K562 (cell line): ENCODE results near the gene RFC2. TPM values are rescaled to one million over a fixed set of nuclear protein-coding genes. Genes with fewer than 3 reads are reported as not detected.

Source experiments
- E2F3 ChIP-seq: fragments of 250-450 bp; sonication (Bioruptor Pico); IDR thresholded peaks from 2 replicates; pipeline ENCODE4 v1.4.0; 2020; ENCODE audit warnings: mild to moderate bottlenecking
- PHB ChIP-seq: fragments of 250-450 bp; sonication (Bioruptor Pico); IDR thresholded peaks from 2 replicates; pipeline ENCODE4 v1.5.0; 2021
- RFX5 ChIP-seq: IDR thresholded peaks from 2 replicates; pipeline ENCODE4 v1.6.1; 2011; ENCODE audit warnings: low read depth, mild to moderate bottlenecking, improper control_type of control experiment, low read length
- SNIP1 ChIP-seq: fragments of 450-650 bp; IDR thresholded peaks from 2 replicates; pipeline ENCODE4 v1.7.1; 2017; ENCODE audit warnings: low read depth, mild to moderate bottlenecking
- SP2 ChIP-seq: IDR thresholded peaks from 2 replicates; pipeline ENCODE4 v1.6.1; 2011; ENCODE audit warnings: mild to moderate bottlenecking, low read depth, low read length, moderate library complexity; ENCODE audit not compliant: poor library complexity, severe bottlenecking; ENCODE audit errors: extremely low read depth
- YY1 ChIP-seq, 3 experiments: IDR thresholded peaks; 2 replicates each; pipeline ENCODE4 v1.6.1; 2011; ENCODE audit warnings: low read length in 2 of 3, mild to moderate bottlenecking in 2 of 3, moderate library complexity in 2 of 3, borderline replicate concordance in 1 of 3, control low read depth in 1 of 3, low read depth in 1 of 3; ENCODE audit not compliant: insufficient read depth in 3 of 3, insufficient replicate concordance in 2 of 3, control insufficient read depth in 1 of 3, insufficient read length in 1 of 3; ENCODE audit errors: extremely low read depth in 1 of 3
- ZNF217 ChIP-seq: sonication (generic); formaldehyde crosslinking; IDR thresholded peaks from 2 replicates; pipeline ENCODE4 v1.8.0; 2022; ENCODE audit warnings: mild to moderate bottlenecking, missing genetic modification reagents
- ZNF24 ChIP-seq: fragments of 450-650 bp; IDR thresholded peaks from 2 replicates; pipeline ENCODE4 v1.6.1; 2016
- ZNF589 ChIP-seq: fragments of 200-800 bp; sonication (Bioruptor generic); IDR thresholded peaks from 2 replicates; pipeline ENCODE4 v1.6.1; 2016; ENCODE audit warnings: low read depth, missing genetic modification characterization, missing compliant biosample characterization
- polyA plus RNA-seq, 8 experiments: library from polyadenylated mRNA; depleted of rRNA in 4 of 8; stranded (reverse) in 5 of 8; unstranded in 3 of 8; fragments of >200 nt; fragmentation: Nextera tagmentation in 2 of 8; fragmentation: Illumina TruSeq in 1 of 8; extraction: Ambion mirVana in 2 of 8; extraction: Trizol in 1 of 8; gene quantifications; 2 replicates each; pipeline versions ENCODE4 v1.2.1 to v1.2.3, GENCODE V29; 2011 to 2014; ENCODE audit warnings: inconsistent platforms in 1 of 8, missing spikeins in 1 of 8
- total RNA-seq, 7 experiments: library from RNA; depleted of rRNA in 6 of 7; stranded (reverse); fragments of >200 nt in 6 of 7; fragmentation: Illumina TruSeq in 2 of 7; extraction: Trizol in 2 of 7; gene quantifications; 2 replicates each; pipeline versions ENCODE4 v1.2.1 to v1.2.3, GENCODE V29; 2011 to 2021; ENCODE audit warnings: low replicate concordance in 1 of 7
- TF ChIP-seq, protein P1 (sequence below): fragments of 250-450 bp; sonication (Bioruptor Pico); IDR thresholded peaks from 2 replicates; pipeline ENCODE4 v1.6.1; 2021; ENCODE audit warnings: mild to moderate bottlenecking
- TF ChIP-seq, protein P2 (sequence below): IDR thresholded peaks from 2 replicates; pipeline ENCODE4 v1.6.1; 2012; ENCODE audit warnings: low read depth, low read length, improper control_type of control experiment, borderline replicate concordance
- TF ChIP-seq, protein P3 (sequence below): sonication (generic); formaldehyde crosslinking; IDR thresholded peaks from 2 replicates; pipeline ENCODE4 v1.8.1; 2023; ENCODE audit warnings: mild to moderate bottlenecking, missing genetic modification reagents, moderate library complexity
- TF ChIP-seq, protein P4 (sequence below): fragments of 450-650 bp; IDR thresholded peaks from 2 replicates; pipeline ENCODE4 v1.6.1; 2017; ENCODE audit warnings: antibody characterized with exemption

Gene RFC2
- total and polyA plus RNA-seq, 9 of the 15 experiments (the other 6 are each of a cell fraction or from before 2014, with no cell fraction given) = 32.5 to 161 (median 102) TPM

DNA sequence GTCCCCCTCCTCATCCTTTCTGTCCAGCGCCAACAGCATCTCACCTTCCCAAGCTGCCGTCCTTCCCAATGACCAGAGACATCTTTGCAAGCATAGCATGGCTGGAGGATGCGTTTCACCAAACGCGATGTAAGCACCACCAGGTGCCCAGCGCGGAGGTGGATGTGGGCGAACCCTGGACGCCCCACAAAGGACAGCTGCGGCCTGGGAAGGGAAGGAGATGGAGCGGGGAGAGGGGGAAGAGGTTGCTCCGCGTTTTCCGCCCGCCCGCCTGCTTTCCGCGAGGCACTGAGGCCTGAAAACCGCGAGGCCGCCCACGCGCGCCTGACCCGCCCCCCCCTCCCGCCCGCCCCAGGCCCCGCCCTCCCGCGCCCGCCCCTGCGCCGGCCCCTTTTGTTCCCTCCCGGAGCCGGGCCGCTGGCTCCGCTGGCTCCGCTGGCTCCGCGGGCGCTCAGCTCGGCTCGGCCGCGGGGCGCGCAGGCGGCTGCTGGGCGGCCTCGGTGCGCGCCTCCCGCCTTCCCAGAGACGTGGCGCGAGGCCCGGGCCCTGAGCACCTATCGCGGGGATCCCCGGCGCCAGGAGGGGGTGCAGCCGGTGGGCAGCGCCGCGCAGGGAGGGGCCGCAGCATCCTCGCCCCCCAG, 34.9 kb upstream of the RFC2 start, which contains the start of gene CLIP2 (continued):
- TF ChIP-seq YY1 (IDR thresholded peaks at IDR 0.05; ENCODE audit: borderline replicate concordance in 1 of 3, control insufficient read depth in 1 of 3, extremely low read depth in 1 of 3, insufficient read depth in 3 of 3, insufficient read length in 1 of 3, insufficient replicate concordance in 2 of 3, low read depth in 1 of 3, low read length in 2 of 3) = peak in 2 of 3 experiments; percentile 23 to 35
- TF ChIP-seq E2F3 (CRISPR knock-in tag) = peak; percentile 43; the same call in 1 of the 2 replicates
- no peak for TF ChIP-seq ZNF589
- TF ChIP-seq, protein P1, sequence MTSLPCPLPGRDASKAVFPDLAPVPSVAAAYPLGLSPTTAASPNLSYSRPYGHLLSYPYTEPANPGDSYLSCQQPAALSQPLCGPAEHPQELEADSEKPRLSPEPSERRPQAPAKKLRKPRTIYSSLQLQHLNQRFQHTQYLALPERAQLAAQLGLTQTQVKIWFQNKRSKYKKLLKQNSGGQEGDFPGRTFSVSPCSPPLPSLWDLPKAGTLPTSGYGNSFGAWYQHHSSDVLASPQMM (CRISPR knock-in tag) = no peak
- TF ChIP-seq, protein P2, sequence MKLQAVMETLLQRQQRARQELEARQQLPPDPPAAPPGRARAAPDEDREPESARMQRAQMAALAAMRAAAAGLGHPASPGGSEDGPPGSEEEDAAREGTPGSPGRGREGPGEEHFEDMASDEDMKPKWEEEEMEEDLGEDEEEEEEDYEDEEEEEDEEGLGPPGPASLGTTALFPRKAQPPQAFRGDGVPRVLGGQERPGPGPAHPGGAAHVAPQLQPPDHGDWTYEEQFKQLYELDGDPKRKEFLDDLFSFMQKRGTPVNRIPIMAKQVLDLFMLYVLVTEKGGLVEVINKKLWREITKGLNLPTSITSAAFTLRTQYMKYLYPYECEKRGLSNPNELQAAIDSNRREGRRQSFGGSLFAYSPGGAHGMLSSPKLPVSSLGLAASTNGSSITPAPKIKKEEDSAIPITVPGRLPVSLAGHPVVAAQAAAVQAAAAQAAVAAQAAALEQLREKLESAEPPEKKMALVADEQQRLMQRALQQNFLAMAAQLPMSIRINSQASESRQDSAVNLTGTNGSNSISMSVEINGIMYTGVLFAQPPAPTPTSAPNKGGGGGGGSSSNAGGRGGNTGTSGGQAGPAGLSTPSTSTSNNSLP = no peak
- TF ChIP-seq, protein P3, sequence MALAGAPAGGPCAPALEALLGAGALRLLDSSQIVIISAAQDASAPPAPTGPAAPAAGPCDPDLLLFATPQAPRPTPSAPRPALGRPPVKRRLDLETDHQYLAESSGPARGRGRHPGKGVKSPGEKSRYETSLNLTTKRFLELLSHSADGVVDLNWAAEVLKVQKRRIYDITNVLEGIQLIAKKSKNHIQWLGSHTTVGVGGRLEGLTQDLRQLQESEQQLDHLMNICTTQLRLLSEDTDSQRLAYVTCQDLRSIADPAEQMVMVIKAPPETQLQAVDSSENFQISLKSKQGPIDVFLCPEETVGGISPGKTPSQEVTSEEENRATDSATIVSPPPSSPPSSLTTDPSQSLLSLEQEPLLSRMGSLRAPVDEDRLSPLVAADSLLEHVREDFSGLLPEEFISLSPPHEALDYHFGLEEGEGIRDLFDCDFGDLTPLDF = no peak; the same call in 1 of the 2 replicates
- TF ChIP-seq SP2 = no peak
- TF ChIP-seq ZNF24 = no peak
- TF ChIP-seq, protein P4, sequence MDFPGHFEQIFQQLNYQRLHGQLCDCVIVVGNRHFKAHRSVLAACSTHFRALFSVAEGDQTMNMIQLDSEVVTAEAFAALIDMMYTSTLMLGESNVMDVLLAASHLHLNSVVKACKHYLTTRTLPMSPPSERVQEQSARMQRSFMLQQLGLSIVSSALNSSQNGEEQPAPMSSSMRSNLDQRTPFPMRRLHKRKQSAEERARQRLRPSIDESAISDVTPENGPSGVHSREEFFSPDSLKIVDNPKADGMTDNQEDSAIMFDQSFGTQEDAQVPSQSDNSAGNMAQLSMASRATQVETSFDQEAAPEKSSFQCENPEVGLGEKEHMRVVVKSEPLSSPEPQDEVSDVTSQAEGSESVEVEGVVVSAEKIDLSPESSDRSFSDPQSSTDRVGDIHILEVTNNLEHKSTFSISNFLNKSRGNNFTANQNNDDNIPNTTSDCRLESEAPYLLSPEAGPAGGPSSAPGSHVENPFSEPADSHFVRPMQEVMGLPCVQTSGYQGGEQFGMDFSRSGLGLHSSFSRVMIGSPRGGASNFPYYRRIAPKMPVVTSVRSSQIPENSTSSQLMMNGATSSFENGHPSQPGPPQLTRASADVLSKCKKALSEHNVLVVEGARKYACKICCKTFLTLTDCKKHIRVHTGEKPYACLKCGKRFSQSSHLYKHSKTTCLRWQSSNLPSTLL = no peak
- no peak for TF ChIP-seq PHB
- no peak for TF ChIP-seq RFX5
- no peak for TF ChIP-seq ZNF217 (CRISPR knock-in tag)
- TF ChIP-seq SNIP1 = no peak
